ENCODE measurements around the gene NDUFB6.

Gene NDUFB6

DNA sequence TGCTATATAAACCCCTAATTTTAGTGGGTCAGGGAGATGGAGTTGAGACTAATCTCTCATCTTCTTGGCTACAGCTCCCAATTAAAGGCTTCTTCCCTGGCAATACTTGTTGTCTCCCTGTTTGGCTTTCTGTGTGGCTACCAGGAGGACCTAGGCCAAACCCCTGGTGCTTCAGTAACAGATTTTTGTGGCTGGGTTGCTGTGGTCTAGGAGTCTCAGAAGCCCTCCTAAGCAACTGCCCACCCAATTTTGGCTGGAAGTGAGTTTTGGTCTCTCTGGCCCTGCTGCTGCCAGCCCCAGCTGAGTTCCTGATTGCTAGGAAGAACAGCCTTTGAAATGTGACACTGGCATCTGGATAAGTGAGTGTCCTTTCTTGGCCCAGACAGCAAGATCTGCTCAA lies 56.7 kb downstream of the NDUFB6 start:
- DNase-seq, result no peak

GRCh38 chr9:32508728-32509127 lies 64.2 kb downstream of the NDUFB6 start:
- DNase-seq, result no peak

GRCh38 chr9:32503008-32503407 lies 70.0 kb downstream of the NDUFB6 start:
- no peak for DNase-seq
